WI38 (cell line): Measurements from ENCODE around the gene PRKCB.

Source experiments
- H3K4me3 ChIP-seq: 2 replicates; pipeline ENCODE4 v1.5.1; 2011; ENCODE audit warnings: low read depth, mild to moderate bottlenecking, control low read depth, low read length
- CTCF ChIP-seq: IDR thresholded peaks from 2 replicates; pipeline ENCODE4 v1.5.1; 2012; ENCODE audit warnings: low read depth, mild to moderate bottlenecking, control low read depth, low read length

PRKCB gene

GRCh38 chr16:23950291-23950894 is 114.6 kb downstream of the PRKCB start:
- H3K4me3 ChIP-seq: no peak overlapping the region
- TF ChIP-seq CTCF: no peak

- H3K4me3 ChIP-seq: no peak overlapping the region
- no peak for TF ChIP-seq CTCF
These were observed 115.1 kb downstream of the PRKCB start for GRCh38 chr16:23950898-23951297.

- H3K4me3 ChIP-seq: no peak overlapping the region
- TF ChIP-seq CTCF: no peak
These were observed 116.6 kb downstream of the PRKCB start for GRCh38 chr16:23952128-23952970.

GRCh38 chr16:23952971-23953300 is 117.2 kb downstream of the PRKCB start:
- no peak for TF ChIP-seq CTCF
- no peak overlapping the region for H3K4me3 ChIP-seq

- no peak overlapping the region for H3K4me3 ChIP-seq
- no peak for TF ChIP-seq CTCF
These were observed 117.7 kb downstream of the PRKCB start for GRCh38 chr16:23953476-23953875.

GRCh38 chr16:23955088-23955487 is 119.3 kb downstream of the PRKCB start:
- H3K4me3 ChIP-seq: no peak overlapping the region
- TF ChIP-seq CTCF: no peak

GRCh38 chr16:23957287-23957686 is 121.5 kb downstream of the PRKCB start:
- no peak overlapping the region for H3K4me3 ChIP-seq
- no peak for TF ChIP-seq CTCF
